Measurements from ENCODE around the gene NUDT19. TPM values are rescaled to one million over a fixed set of nuclear protein-coding genes. Genes with fewer than 3 reads are reported as not detected.
"Not testable (repeated sequence)": the region's sequence is repeated elsewhere in the genome, so short reads cannot be mapped to it uniquely, and the experiment has no call there.

NUDT19 gene
- total RNA-seq, 4 donors from 2014 or later, result 1.3 to 8.4 (median 5.9) TPM; not detected in 1

GRCh38 chr19:32691952-32692726 lies 518 bp downstream of the NUDT19 start:
- Histone ChIP-seq H3K9me3 (no peaks in the 10 kb centered on the region), H3K27ac (peak overlapping the region; percentile 62 to 64), H3K4me1 (peaks cover 0 to 4% of the 10 kb centered on the region in 2 donors), H3K27me3 (no peaks in the 10 kb centered on the region), H3K4me3 (peak overlapping the region; percentile 41 to 76), H3K36me3 (no peaks in the 10 kb centered on the region)
- no peak for TF ChIP-seq POLR2A (IDR thresholded peaks at IDR 0.05)
- TF ChIP-seq CTCF (IDR thresholded peaks at IDR 0.05), result no peak
- peak in 1 of 2 donors; percentile 35 for DNase-seq
- intact Hi-C loops (cut with DNase I; ENCODE audit: low total_unique reads), result no loop called here

GRCh38 chr19:32692727-32693061 lies 1.1 kb downstream of the NUDT19 start:
- Histone ChIP-seq H3K27ac (peak overlapping the region; percentile 62 to 64), H3K36me3 (no peaks in the 10 kb centered on the region), H3K4me3 (peak overlapping the region; percentile 41 to 76), H3K27me3 (no peaks in the 10 kb centered on the region), H3K4me1 (peaks cover 0 to 4% of the 10 kb centered on the region in 2 donors), H3K9me3 (no peaks in the 10 kb centered on the region)
- TF ChIP-seq CTCF (IDR thresholded peaks at IDR 0.05) (no peak), POLR2A (IDR thresholded peaks at IDR 0.05) (no peak)
- intact Hi-C loops (cut with DNase I; ENCODE audit: low total_unique reads), result no loop called here
- no peak for DNase-seq

GRCh38 chr19:32693151-32694108 lies 1.8 kb downstream of the NUDT19 start:
- H3K27me3 ChIP-seq; H3K9me3 ChIP-seq; H3K27ac ChIP-seq; H3K36me3 ChIP-seq; DNase-seq; intact Hi-C loops (cut with DNase I; ENCODE audit: low total_unique reads); H3K4me1 ChIP-seq: not testable (repeated sequence)
- H3K4me3 ChIP-seq, result peak overlapping the region; percentile 41 to 76

GRCh38 chr19:32694316-32694715 lies 2.7 kb downstream of the NUDT19 start:
- H3K27me3 ChIP-seq; H3K4me3 ChIP-seq; H3K9me3 ChIP-seq; H3K36me3 ChIP-seq; H3K27ac ChIP-seq; H3K4me1 ChIP-seq; DNase-seq; intact Hi-C loops (cut with DNase I; ENCODE audit: low total_unique reads): not testable (repeated sequence)

- H3K27ac ChIP-seq; H3K4me3 ChIP-seq; DNase-seq; H3K4me1 ChIP-seq; intact Hi-C loops (cut with DNase I; ENCODE audit: low total_unique reads); H3K9me3 ChIP-seq; H3K36me3 ChIP-seq; H3K27me3 ChIP-seq: not testable (repeated sequence)
Observed at GRCh38 chr19:32694851-32695250, 3.2 kb downstream of the NUDT19 start.

- intact Hi-C loops (cut with DNase I; ENCODE audit: low total_unique reads); DNase-seq; H3K4me1 ChIP-seq: not testable (repeated sequence)
Observed at GRCh38 chr19:32695506-32695905, 3.9 kb downstream of the NUDT19 start.

GRCh38 chr19:32696771-32697170 lies 5.2 kb downstream of the NUDT19 start:
- intact Hi-C loops (cut with DNase I; ENCODE audit: low total_unique reads); H3K4me1 ChIP-seq; H3K9me3 ChIP-seq: not testable (repeated sequence)

More at GRCh38 chr19:32695506-32695905, 3.9 kb downstream of the NUDT19 start:
- not testable (repeated sequence) for H3K27me3 ChIP-seq, H3K4me3 ChIP-seq, H3K27ac ChIP-seq, H3K36me3 ChIP-seq, H3K9me3 ChIP-seq

GRCh38 chr19:32700129-32700528 lies 8.5 kb downstream of the NUDT19 start:
- H3K9me3 ChIP-seq, result peaks cover 0 to 20% of the 10 kb centered on the region in 2 donors
- H3K36me3 ChIP-seq; H3K27me3 ChIP-seq; H3K27ac ChIP-seq; DNase-seq; intact Hi-C loops (cut with DNase I; ENCODE audit: low total_unique reads); H3K4me3 ChIP-seq; H3K4me1 ChIP-seq: not testable (repeated sequence)

More at GRCh38 chr19:32696771-32697170, 5.2 kb downstream of the NUDT19 start:
- not testable (repeated sequence) for DNase-seq, H3K27me3 ChIP-seq, H3K4me3 ChIP-seq, H3K27ac ChIP-seq, H3K36me3 ChIP-seq
